ENCODE results near the gene GALNT14. TPM values are rescaled to one million over a fixed set of nuclear protein-coding genes. Genes with fewer than 3 reads are reported as not detected.

Gene GALNT14
- total RNA-seq, 1 experiment from 2014 or later: 2.7 TPM

- no peak overlapping the region for H3K14ac ChIP-seq (ENCODE audit: insufficient read depth, low read length)
- no peak overlapping the region for H4K91ac ChIP-seq (ENCODE audit: insufficient read length, low read depth, low read length)
- no peak overlapping the region for H2BK5ac ChIP-seq (ENCODE audit: insufficient read length, low read length)
- H3K56ac ChIP-seq (ENCODE audit: insufficient read length, low read depth, low read length): no peak overlapping the region
- H3K4me2 ChIP-seq (ENCODE audit: insufficient read depth, insufficient read length, low read length): no peak overlapping the region
- no peak for DNase-seq
- H2BK20ac ChIP-seq (ENCODE audit: low read depth, low read length, poor library complexity, severe bottlenecking): no peak overlapping the region
- no peak overlapping the region for H4K5ac ChIP-seq (ENCODE audit: insufficient read length, low read depth, low read length)
- H2BK15ac ChIP-seq (ENCODE audit: low read depth, low read length): no peak overlapping the region
- Mint-ChIP-seq H3K4me3 (no peak overlapping the region), H3K9me3 (no peaks in the 10 kb centered on the region), H3K27me3 (ENCODE audit: low read depth) (no peaks in the 10 kb centered on the region), H3K4me1 (peaks cover 19 to 25% of the 10 kb centered on the region in 2 experiments), H3K36me3 (ENCODE audit: insufficient read depth in 1 of 3, low read depth in 3 of 3) (no peaks in the 10 kb centered on the region; a peak in 1 of 7 replicates), H3K27ac (no peak overlapping the region)
- no peak overlapping the region for H3T11ph ChIP-seq (ENCODE audit: low read length)
- no peak overlapping the region for H3K23ac ChIP-seq (ENCODE audit: insufficient read length, low read depth, low read length)
- no peaks in the 10 kb centered on the region for H3K23me2 ChIP-seq (ENCODE audit: insufficient read length, low read depth, low read length, poor library complexity, severe bottlenecking)
- no peak overlapping the region for H2BK12ac ChIP-seq (ENCODE audit: insufficient read length, low read depth, low read length)
- no peaks in the 10 kb centered on the region for H3K79me1 ChIP-seq (ENCODE audit: insufficient read depth, low read depth, low read length, poor library complexity, severe bottlenecking)
- H3K18ac ChIP-seq (ENCODE audit: insufficient read length, low read depth, low read length): no peak overlapping the region
- H4K20me1 ChIP-seq (ENCODE audit: control insufficient read depth, insufficient read depth, insufficient read length): no peaks in the 10 kb centered on the region
- no peak overlapping the region for H2AK5ac ChIP-seq (ENCODE audit: insufficient read length, low read length)
- no peaks in the 10 kb centered on the region for H3K27me3 ChIP-seq (ENCODE audit: insufficient read depth, low read length)
- H3K4me1 ChIP-seq (ENCODE audit: insufficient read depth, low read length): no peaks in the 10 kb centered on the region; the same call in 1 of the 2 replicates
- H3K79me2 ChIP-seq (ENCODE audit: insufficient read depth, low read length): no peaks in the 10 kb centered on the region
- H2AFZ ChIP-seq (ENCODE audit: low read length): no peak overlapping the region
- no CpG with 5 or more reads among the region's 18 CpGs for WGBS (ENCODE audit: extremely low coverage, insufficient read length, low lambda C conversion rate)
- no peak for TF ChIP-seq CTCF (conservative IDR thresholded peaks at IDR 0.05)
- no peak overlapping the region for H3K27ac ChIP-seq (ENCODE audit: insufficient read length, low read depth, low read length)
- no peak overlapping the region for H3K4ac ChIP-seq (ENCODE audit: low read depth, low read length)
- H3K9me3 ChIP-seq (ENCODE audit: control insufficient read depth, low read depth, low read length): no peaks in the 10 kb centered on the region
- no peak overlapping the region for H4K8ac ChIP-seq (replicated peaks; ENCODE audit: insufficient read length, low read depth, low read length)
- no peak overlapping the region for H3K9ac ChIP-seq (ENCODE audit: extremely low read depth, insufficient read length, low read length)
- no peak overlapping the region for H2BK120ac ChIP-seq (ENCODE audit: low read depth, low read length, poor library complexity, severe bottlenecking)
Observed at GRCh38 chr2:30992781-30993180, 145.5 kb downstream of the GALNT14 start.

Data from H9 (cell line).